ENCODE results near the gene ARID2.

ARID2 gene

DNA sequence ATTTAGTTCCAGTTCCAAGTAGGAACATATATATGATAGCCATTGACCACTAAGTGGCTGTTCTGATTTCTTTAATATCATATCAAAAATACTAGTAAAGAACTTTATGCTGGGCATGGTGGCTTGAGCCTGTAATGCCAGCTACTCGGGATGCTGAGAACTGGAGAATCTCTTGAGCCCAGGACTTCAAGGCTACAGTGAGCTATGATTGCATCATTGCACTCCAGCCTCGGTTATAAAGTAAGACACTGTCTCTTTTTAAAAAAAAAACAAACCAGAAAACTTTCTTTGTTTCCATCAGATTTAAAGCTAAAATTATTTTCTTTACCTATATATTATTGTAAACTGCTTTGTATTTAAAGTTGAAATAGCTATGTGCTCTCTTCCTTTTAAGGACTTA, 133.8 kb downstream of the ARID2 start:
- no peak for TF ChIP-seq CTCF (IDR thresholded peaks at IDR 0.05; ENCODE audit: insufficient read depth, low read depth, low read length, missing control alignments)
- no peak overlapping the region for H3K4me3 ChIP-seq (ENCODE audit: low read length)
- no peak for DNase-seq (ENCODE audit: low read depth)

DNA sequence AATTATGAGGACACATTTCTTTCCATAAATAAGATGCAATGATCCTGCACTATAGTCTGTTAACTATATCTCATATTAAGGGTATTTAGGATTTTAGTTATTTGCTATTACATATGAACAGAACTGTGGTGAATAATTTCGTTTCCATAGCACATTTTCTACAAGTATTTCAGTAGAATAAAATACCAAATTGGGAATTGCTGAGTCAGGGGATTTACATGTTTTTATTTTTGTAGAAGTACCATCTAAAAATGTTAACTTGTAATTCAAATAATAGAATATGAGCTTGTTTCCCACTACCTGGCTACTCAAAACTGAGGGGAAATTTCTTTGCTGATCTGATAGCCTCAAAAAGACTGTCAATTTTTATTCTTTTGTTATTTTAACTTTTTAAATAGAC, 136.8 kb downstream of the ARID2 start:
- no peak for DNase-seq (ENCODE audit: low read depth)
- no peak for TF ChIP-seq CTCF (IDR thresholded peaks at IDR 0.05; ENCODE audit: insufficient read depth, low read depth, low read length, missing control alignments)
- no peak overlapping the region for H3K4me3 ChIP-seq (ENCODE audit: low read length)

DNA sequence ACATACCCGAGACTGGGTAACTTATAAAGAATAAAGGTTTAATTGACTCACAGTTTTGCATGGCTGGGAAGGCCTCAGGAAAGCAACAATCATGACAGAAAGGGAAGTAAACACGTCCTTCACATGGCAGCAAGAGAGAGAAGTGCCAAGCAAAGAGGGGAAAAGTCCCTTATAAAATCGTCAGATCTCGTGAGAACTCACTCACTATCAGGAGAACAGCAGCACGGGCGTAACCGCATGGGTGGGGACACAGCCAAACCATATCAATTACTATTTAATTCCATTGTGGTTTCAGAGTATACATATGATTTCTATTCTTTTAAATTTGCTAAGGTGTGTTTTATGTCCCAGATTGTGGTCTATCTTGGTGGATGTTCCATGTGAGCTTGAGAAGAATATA, 142.9 kb downstream of the ARID2 start:
- TF ChIP-seq CTCF (IDR thresholded peaks at IDR 0.05; ENCODE audit: insufficient read depth, low read depth, low read length, missing control alignments): no peak
- DNase-seq (ENCODE audit: low read depth): no peak
- no peak overlapping the region for H3K4me3 ChIP-seq (ENCODE audit: low read length)

DNA sequence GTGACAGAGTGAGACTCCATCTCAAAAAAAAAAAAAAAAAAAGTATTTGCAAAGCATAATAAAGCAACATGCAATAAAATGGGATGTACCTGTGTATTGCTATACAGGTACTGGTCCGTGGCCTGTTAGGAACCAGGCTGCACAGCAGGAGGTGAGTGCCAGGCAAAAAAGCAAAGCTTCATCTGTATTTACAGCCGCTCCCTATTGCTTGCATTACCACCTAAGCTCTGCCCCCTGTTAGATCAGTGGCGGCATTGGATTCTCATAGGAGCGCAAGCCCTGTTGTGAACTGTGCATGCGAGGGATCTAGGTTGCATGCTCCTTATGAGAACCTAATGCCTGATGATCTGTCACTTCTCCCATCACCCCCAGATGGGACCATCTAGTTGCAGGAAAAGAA, 147.6 kb downstream of the ARID2 start:
- DNase-seq (ENCODE audit: low read depth): no peak
- no peak for TF ChIP-seq CTCF (IDR thresholded peaks at IDR 0.05; ENCODE audit: insufficient read depth, low read depth, low read length, missing control alignments)
- H3K4me3 ChIP-seq (ENCODE audit: low read length): no peak overlapping the region

GRCh38 chr12:45878630-45879255, 149.2 kb downstream of the ARID2 start:
- DNase-seq (ENCODE audit: low read depth): no peak
- H3K4me3 ChIP-seq (ENCODE audit: low read length): no peak overlapping the region
- no peak for TF ChIP-seq CTCF (IDR thresholded peaks at IDR 0.05; ENCODE audit: insufficient read depth, low read depth, low read length, missing control alignments)

- TF ChIP-seq CTCF (IDR thresholded peaks at IDR 0.05; ENCODE audit: insufficient read depth, low read depth, low read length, missing control alignments): no peak
- DNase-seq (ENCODE audit: low read depth): no peak
- H3K4me3 ChIP-seq (ENCODE audit: low read length): no peak overlapping the region
Measured at GRCh38 chr12:45879363-45879895, 149.9 kb downstream of the ARID2 start.

- no peak for DNase-seq (ENCODE audit: low read depth)
- no peak for TF ChIP-seq CTCF (IDR thresholded peaks at IDR 0.05; ENCODE audit: insufficient read depth, low read depth, low read length, missing control alignments)
- no peak overlapping the region for H3K4me3 ChIP-seq (ENCODE audit: low read length)
Measured at GRCh38 chr12:45880533-45880932, 151.0 kb downstream of the ARID2 start.

All from epithelial cell of esophagus (primary cell).